Liver (tissue), 9 donors: ENCODE results near the gene DHRS12. TPM values are rescaled to one million over a fixed set of nuclear protein-coding genes. Genes with fewer than 3 reads are reported as not detected.

ENCODE experiments used
- DNase-seq: peaks from one replicate; pipeline ENCODE4 v3.0.0-alpha.2; 2017; ENCODE audit warnings: low spot score
- H3K27ac ChIP-seq, 2 donors: one replicate each; pipeline ENCODE4 v1.7.0; 2013; ENCODE audit warnings: inconsistent platforms in 2 of 2, low read length in 2 of 2, control low read depth in 1 of 2, low read depth in 1 of 2, mild to moderate bottlenecking in 1 of 2
- H3K27me3 ChIP-seq, 4 donors: one replicate each; pipeline versions ENCODE4 v1.6.1 to v1.7.0; 2013; ENCODE audit warnings: low read length in 3 of 4, inconsistent platforms in 1 of 4, mild to moderate bottlenecking in 1 of 4, moderate library complexity in 1 of 4; ENCODE audit not compliant: control insufficient read depth in 4 of 4, insufficient read depth in 4 of 4
- H3K36me3 ChIP-seq, 4 donors: one replicate each; pipeline versions ENCODE4 v1.6.1 to v1.7.0; 2013; ENCODE audit warnings: low read length in 3 of 4, mild to moderate bottlenecking in 3 of 4, low read depth in 1 of 4, moderate library complexity in 1 of 4; ENCODE audit not compliant: control insufficient read depth in 4 of 4, insufficient read depth in 3 of 4
- H3K4me1 ChIP-seq, 4 donors: one replicate each; pipeline versions ENCODE4 v1.6.1 to v1.7.0; 2013; ENCODE audit warnings: low read length in 3 of 4, mild to moderate bottlenecking in 3 of 4, moderate library complexity in 1 of 4; ENCODE audit not compliant: control insufficient read depth in 4 of 4, insufficient read depth in 4 of 4
- H3K4me3 ChIP-seq, 3 donors: one replicate each; pipeline versions ENCODE4 v1.6.1 to v1.7.0; 2013; ENCODE audit warnings: low read length in 3 of 3, control low read depth in 1 of 3, low read depth in 1 of 3, mild to moderate bottlenecking in 1 of 3
- H3K9ac ChIP-seq, 2 donors: one replicate each; pipeline ENCODE4 v1.7.0; 2013; ENCODE audit warnings: low read length in 2 of 2, mild to moderate bottlenecking in 2 of 2, moderate library complexity in 2 of 2, control low read depth in 1 of 2, low read depth in 1 of 2
- H3K9me3 ChIP-seq, 4 donors: one replicate each; pipeline versions ENCODE4 v1.6.1 to v1.7.0; 2013; ENCODE audit warnings: low read length in 3 of 4; ENCODE audit not compliant: control insufficient read depth in 4 of 4
- ATF3 ChIP-seq: IDR thresholded peaks from 2 replicates; pipeline ENCODE4 v1.6.1; 2016; ENCODE audit warnings: antibody characterized with exemption
- CTCF ChIP-seq: fragments of 150-350 bp; IDR thresholded peaks from 2 replicates; pipeline ENCODE4 v1.5.1; 2017; ENCODE audit warnings: improper control_type of control experiment, low read depth, low read length; ENCODE audit not compliant: missing input control
- EGR1 ChIP-seq, 2 donors: IDR thresholded peaks; 2 replicates each; pipeline ENCODE4 v1.6.1; 2016 to 2018; ENCODE audit warnings: antibody characterized with exemption in 2 of 2, low read depth in 2 of 2
- FOXA1 ChIP-seq: IDR thresholded peaks from 2 replicates; pipeline ENCODE4 v1.6.1; 2016; ENCODE audit warnings: antibody characterized with exemption
- FOXA2 ChIP-seq: IDR thresholded peaks from 2 replicates; pipeline ENCODE4 v1.6.1; 2016; ENCODE audit warnings: antibody characterized with exemption
- GABPA ChIP-seq, 2 donors: IDR thresholded peaks in 1 of 2; conservative IDR thresholded peaks in 1 of 2; 2 replicates each; pipeline ENCODE4 v1.6.1; 2016; ENCODE audit warnings: antibody characterized with exemption in 2 of 2, mild to moderate bottlenecking in 1 of 2, moderate library complexity in 1 of 2
- HNF4A ChIP-seq, 2 donors: conservative IDR thresholded peaks; 2 replicates each; pipeline ENCODE4 v1.6.1; 2016; ENCODE audit warnings: antibody characterized with exemption in 2 of 2, mild to moderate bottlenecking in 2 of 2
- HNF4G ChIP-seq: IDR thresholded peaks from 2 replicates; pipeline ENCODE4 v1.6.1; 2016; ENCODE audit warnings: antibody characterized with exemption
- JUND ChIP-seq, 2 donors: IDR thresholded peaks; 2 replicates each; pipeline ENCODE4 v1.6.1; 2016; ENCODE audit warnings: antibody characterized with exemption in 2 of 2
- NR2F2 ChIP-seq: IDR thresholded peaks from 2 replicates; pipeline ENCODE4 v1.6.1; 2016; ENCODE audit warnings: antibody characterized with exemption
- RAD21 ChIP-seq, 2 donors: IDR thresholded peaks; 2 replicates each; pipeline ENCODE4 v1.6.1; 2016; ENCODE audit warnings: antibody characterized with exemption in 2 of 2, mild to moderate bottlenecking in 2 of 2
- RXRA ChIP-seq, 2 donors: IDR thresholded peaks; 2 replicates each; pipeline ENCODE4 v1.6.1; 2017 to 2018; ENCODE audit warnings: antibody characterized with exemption in 2 of 2, mild to moderate bottlenecking in 1 of 2
- SP1 ChIP-seq: IDR thresholded peaks from 2 replicates; pipeline ENCODE4 v1.6.1; 2018; ENCODE audit warnings: antibody characterized with exemption, mild to moderate bottlenecking
- TAF1 ChIP-seq: conservative IDR thresholded peaks from 2 replicates; pipeline ENCODE4 v1.6.1; 2016; ENCODE audit warnings: antibody characterized with exemption, mild to moderate bottlenecking
- YY1 ChIP-seq: IDR thresholded peaks from 2 replicates; pipeline ENCODE4 v1.6.1; 2016; ENCODE audit warnings: antibody characterized with exemption, mild to moderate bottlenecking
- WGBS: extraction: QIAGEN DNeasy Blood & Tissue Kit; methylation state at CpG from one replicate; pipeline ENCODE4 v1.1.7; 2013; 5-methylcytosine and 5-hydroxymethylcytosine counted together
- polyA plus RNA-seq, 2 donors: library from polyadenylated mRNA; stranded (reverse) in 1 of 2; unstranded in 1 of 2; fragments of 200-250 nt in 1 of 2; fragments of >200 nt in 1 of 2; fragmentation: Nextera tagmentation in 1 of 2; extraction: Ambion mirVana in 1 of 2; gene quantifications; one replicate each; pipeline versions ENCODE4 v1.2.1 to v1.2.3, GENCODE V29; 2013 to 2015
- total RNA-seq, 2 donors: library from RNA; depleted of rRNA; stranded (reverse); fragments of >200 nt; gene quantifications; one replicate each; pipeline ENCODE4 v1.2.3, GENCODE V29; 2014
- TF ChIP-seq, protein P1 (sequence below): IDR thresholded peaks from 2 replicates; pipeline ENCODE4 v1.6.1; 2016; ENCODE audit warnings: antibody characterized with exemption
- TF ChIP-seq, protein P2 (sequence below): IDR thresholded peaks from 2 replicates; pipeline ENCODE4 v1.6.1; 2016; ENCODE audit warnings: antibody characterized with exemption, mild to moderate bottlenecking
- TF ChIP-seq, protein P3 (sequence below): IDR thresholded peaks from 2 replicates; pipeline ENCODE4 v1.6.1; 2016; ENCODE audit warnings: antibody characterized with exemption
- donor health status: healthy.
- donor health status: healthy.
- donor health status: healthy.
- donor health status: healthy.
- donor health status: healthy.

Gene DHRS12
- total and polyA plus RNA-seq, 4 donors: 6.5 to 15.5 (median 9.3) TPM

GRCh38 chr13:51742611-51743010 lies 61.4 kb downstream of the DHRS12 start:
- Histone ChIP-seq H3K4me3 (no peak overlapping the region), H3K9ac (no peak overlapping the region), H3K9me3 (no peaks in the 10 kb centered on the region), H3K4me1 (peaks cover 3 to 9% (median 8%) of the 10 kb centered on the region in 4 donors), H3K27me3 (no peaks in the 10 kb centered on the region), H3K27ac (no peak overlapping the region), H3K36me3 (peaks cover 0 to 2% (median 0%) of the 10 kb centered on the region in 4 donors)
- no peak for DNase-seq
- 98% methylated on average over 2 of the region's 2 CpGs for WGBS
- TF ChIP-seq JUND (IDR thresholded peaks at IDR 0.05): no peak
- no peak for TF ChIP-seq GABPA (IDR thresholded peaks at IDR 0.05 in 1 of 2, conservative IDR thresholded peaks at IDR 0.05 in 1 of 2)
- peak; percentile 23 for TF ChIP-seq HNF4G
- TF ChIP-seq, protein P1, sequence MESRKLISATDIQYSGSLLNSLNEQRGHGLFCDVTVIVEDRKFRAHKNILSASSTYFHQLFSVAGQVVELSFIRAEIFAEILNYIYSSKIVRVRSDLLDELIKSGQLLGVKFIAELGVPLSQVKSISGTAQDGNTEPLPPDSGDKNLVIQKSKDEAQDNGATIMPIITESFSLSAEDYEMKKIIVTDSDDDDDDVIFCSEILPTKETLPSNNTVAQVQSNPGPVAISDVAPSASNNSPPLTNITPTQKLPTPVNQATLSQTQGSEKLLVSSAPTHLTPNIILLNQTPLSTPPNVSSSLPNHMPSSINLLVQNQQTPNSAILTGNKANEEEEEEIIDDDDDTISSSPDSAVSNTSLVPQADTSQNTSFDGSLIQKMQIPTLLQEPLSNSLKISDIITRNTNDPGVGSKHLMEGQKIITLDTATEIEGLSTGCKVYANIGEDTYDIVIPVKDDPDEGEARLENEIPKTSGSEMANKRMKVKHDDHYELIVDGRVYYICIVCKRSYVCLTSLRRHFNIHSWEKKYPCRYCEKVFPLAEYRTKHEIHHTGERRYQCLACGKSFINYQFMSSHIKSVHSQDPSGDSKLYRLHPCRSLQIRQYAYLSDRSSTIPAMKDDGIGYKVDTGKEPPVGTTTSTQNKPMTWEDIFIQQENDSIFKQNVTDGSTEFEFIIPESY: no peak
- peak in 1 of 2 donors; percentile 27 for TF ChIP-seq RAD21 (IDR thresholded peaks at IDR 0.05)
- no peak for TF ChIP-seq FOXA1
- peak; percentile 53 to 59 for TF ChIP-seq HNF4A (conservative IDR thresholded peaks at IDR 0.05)
- TF ChIP-seq, protein P2, sequence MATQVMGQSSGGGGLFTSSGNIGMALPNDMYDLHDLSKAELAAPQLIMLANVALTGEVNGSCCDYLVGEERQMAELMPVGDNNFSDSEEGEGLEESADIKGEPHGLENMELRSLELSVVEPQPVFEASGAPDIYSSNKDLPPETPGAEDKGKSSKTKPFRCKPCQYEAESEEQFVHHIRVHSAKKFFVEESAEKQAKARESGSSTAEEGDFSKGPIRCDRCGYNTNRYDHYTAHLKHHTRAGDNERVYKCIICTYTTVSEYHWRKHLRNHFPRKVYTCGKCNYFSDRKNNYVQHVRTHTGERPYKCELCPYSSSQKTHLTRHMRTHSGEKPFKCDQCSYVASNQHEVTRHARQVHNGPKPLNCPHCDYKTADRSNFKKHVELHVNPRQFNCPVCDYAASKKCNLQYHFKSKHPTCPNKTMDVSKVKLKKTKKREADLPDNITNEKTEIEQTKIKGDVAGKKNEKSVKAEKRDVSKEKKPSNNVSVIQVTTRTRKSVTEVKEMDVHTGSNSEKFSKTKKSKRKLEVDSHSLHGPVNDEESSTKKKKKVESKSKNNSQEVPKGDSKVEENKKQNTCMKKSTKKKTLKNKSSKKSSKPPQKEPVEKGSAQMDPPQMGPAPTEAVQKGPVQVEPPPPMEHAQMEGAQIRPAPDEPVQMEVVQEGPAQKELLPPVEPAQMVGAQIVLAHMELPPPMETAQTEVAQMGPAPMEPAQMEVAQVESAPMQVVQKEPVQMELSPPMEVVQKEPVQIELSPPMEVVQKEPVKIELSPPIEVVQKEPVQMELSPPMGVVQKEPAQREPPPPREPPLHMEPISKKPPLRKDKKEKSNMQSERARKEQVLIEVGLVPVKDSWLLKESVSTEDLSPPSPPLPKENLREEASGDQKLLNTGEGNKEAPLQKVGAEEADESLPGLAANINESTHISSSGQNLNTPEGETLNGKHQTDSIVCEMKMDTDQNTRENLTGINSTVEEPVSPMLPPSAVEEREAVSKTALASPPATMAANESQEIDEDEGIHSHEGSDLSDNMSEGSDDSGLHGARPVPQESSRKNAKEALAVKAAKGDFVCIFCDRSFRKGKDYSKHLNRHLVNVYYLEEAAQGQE: no peak
- no peak for TF ChIP-seq NR2F2
- peak; percentile 26 to 32 for TF ChIP-seq RXRA (IDR thresholded peaks at IDR 0.05)

DNA sequence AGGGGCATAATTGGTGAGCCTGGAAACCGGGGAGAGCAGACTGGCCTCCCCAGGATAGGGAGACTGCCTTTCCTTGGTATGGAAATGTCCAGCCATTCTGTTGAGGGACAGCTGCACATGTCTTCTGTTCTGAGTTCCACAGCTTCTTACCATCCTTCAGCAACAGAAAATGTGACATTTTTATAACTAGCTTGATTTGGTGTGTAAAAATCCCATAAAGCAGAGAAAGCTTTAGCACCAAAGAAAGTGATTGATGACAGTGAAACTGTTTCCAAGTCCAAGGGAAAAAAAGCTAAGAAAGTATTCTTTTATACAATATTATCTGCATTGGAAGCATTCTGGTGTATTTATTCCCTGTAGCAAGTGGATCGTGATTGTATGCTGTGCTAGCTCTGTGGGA lies 61.9 kb downstream of the DHRS12 start:
- 97% methylated on average over 2 of the region's 2 CpGs for WGBS

More for the DNA sequence above, 61.9 kb downstream of the DHRS12 start:
- H3K27ac ChIP-seq: no peak overlapping the region
- DNase-seq: no peak
- no peak overlapping the region for H3K9ac ChIP-seq
- H3K4me1 ChIP-seq: peaks cover 3 to 9% (median 8%) of the 10 kb centered on the region in 4 donors
- TF ChIP-seq FOXA1 (no peak), ATF3 (no peak), SP1 (no peak), FOXA2 (no peak), GABPA (IDR thresholded peaks at IDR 0.05 in 1 of 2, conservative IDR thresholded peaks at IDR 0.05 in 1 of 2) (no peak), RXRA (IDR thresholded peaks at IDR 0.05) (no peak), TAF1 (no peak), EGR1 (IDR thresholded peaks at IDR 0.05; ENCODE audit: low read depth in 2 of 2) (no peak), CTCF (no peak), JUND (IDR thresholded peaks at IDR 0.05) (no peak), HNF4A (conservative IDR thresholded peaks at IDR 0.05) (no peak), YY1 (no peak), NR2F2 (no peak), HNF4G (no peak), RAD21 (IDR thresholded peaks at IDR 0.05) (no peak)
- TF ChIP-seq, protein P1: no peak
- TF ChIP-seq, protein P2: no peak
- TF ChIP-seq, protein P3, sequence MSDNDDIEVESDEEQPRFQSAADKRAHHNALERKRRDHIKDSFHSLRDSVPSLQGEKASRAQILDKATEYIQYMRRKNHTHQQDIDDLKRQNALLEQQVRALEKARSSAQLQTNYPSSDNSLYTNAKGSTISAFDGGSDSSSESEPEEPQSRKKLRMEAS: no peak
- H3K27me3 ChIP-seq: no peaks in the 10 kb centered on the region
- H3K9me3 ChIP-seq: no peaks in the 10 kb centered on the region
- no peak overlapping the region for H3K4me3 ChIP-seq
- peaks cover 0 to 2% (median 0%) of the 10 kb centered on the region in 4 donors for H3K36me3 ChIP-seq
